GM23248 (cell line): Measurements from ENCODE around the gene NSUN3.

Experiments
- EZH2 ChIP-seq: fragments of 200-600 bp; sonication (generic); IDR thresholded peaks from 2 replicates; pipeline ENCODE4 v1.6.1; 2018; ENCODE audit warnings: antibody characterized with exemption, mild to moderate bottlenecking; ENCODE audit not compliant: insufficient read depth, poor library complexity, severe bottlenecking
- EZH2phosphoT487 ChIP-seq: fragments of 200-600 bp; sonication (generic); IDR thresholded peaks from 2 replicates; pipeline ENCODE4 v1.6.1; 2018; ENCODE audit warnings: antibody characterized with exemption, moderate library complexity, mild to moderate bottlenecking, low read depth; ENCODE audit not compliant: insufficient read depth

DNA sequence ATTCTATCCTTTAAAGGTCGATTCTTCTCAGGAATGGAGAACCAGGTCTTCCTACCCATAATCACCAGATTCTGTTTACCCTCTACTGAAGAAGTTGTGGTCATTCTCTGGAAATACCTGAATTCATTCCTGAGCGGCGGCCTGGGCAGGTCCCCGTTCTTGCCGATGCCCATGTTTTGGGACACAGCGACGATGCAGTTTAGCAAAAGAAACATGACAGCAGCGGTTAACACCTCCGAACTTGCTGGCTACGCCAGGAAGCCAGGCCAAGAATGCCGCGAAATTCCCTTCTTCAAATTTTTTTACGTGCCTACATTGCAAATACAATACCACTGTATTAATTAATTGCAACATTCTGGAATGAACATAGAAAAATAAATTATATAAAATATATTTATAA lies 1.6 kb upstream of the NSUN3 start:
- TF ChIP-seq EZH2phosphoT487 (no peak), EZH2 (no peak)
